Measurements from ENCODE around the gene UBE2G2. TPM values are rescaled to one million over a fixed set of nuclear protein-coding genes. Genes with fewer than 3 reads are reported as not detected.

UBE2G2 gene
- total and polyA plus RNA-seq, 8 donors: 75.0 to 157 (median 131) TPM

- ATAC-seq (no peak), DNase-seq (no peak)
- intact Hi-C loops (cut with DNase I): no loop called here
- H3K27ac ChIP-seq: no peak overlapping the region
- H3K27me3 ChIP-seq: peaks cover 0 to 17% of the 10 kb centered on the region in 2 donors
- no peaks in the 10 kb centered on the region for H3K4me1 ChIP-seq
- no peak overlapping the region for H3K4me3 ChIP-seq
- peaks cover 0 to 18% of the 10 kb centered on the region in 2 donors for H3K9me3 ChIP-seq
- TF ChIP-seq, protein P1, sequence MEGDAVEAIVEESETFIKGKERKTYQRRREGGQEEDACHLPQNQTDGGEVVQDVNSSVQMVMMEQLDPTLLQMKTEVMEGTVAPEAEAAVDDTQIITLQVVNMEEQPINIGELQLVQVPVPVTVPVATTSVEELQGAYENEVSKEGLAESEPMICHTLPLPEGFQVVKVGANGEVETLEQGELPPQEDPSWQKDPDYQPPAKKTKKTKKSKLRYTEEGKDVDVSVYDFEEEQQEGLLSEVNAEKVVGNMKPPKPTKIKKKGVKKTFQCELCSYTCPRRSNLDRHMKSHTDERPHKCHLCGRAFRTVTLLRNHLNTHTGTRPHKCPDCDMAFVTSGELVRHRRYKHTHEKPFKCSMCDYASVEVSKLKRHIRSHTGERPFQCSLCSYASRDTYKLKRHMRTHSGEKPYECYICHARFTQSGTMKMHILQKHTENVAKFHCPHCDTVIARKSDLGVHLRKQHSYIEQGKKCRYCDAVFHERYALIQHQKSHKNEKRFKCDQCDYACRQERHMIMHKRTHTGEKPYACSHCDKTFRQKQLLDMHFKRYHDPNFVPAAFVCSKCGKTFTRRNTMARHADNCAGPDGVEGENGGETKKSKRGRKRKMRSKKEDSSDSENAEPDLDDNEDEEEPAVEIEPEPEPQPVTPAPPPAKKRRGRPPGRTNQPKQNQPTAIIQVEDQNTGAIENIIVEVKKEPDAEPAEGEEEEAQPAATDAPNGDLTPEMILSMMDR (IDR thresholded peaks at IDR 0.05): no peak
- H3K36me3 ChIP-seq: no peaks in the 10 kb centered on the region
Observed at GRCh38 chr21:44732263-44732662, 69.4 kb downstream of the UBE2G2 start.

GRCh38 chr21:44730951-44731579 lies 70.6 kb downstream of the UBE2G2 start:
- no peak for DNase-seq
- no peak overlapping the region for H3K4me3 ChIP-seq
- H3K4me1 ChIP-seq: no peaks in the 10 kb centered on the region
- no peak overlapping the region for H3K27ac ChIP-seq
- peaks cover 0 to 29% of the 10 kb centered on the region in 2 donors for H3K27me3 ChIP-seq
- H3K36me3 ChIP-seq: no peaks in the 10 kb centered on the region
- intact Hi-C loops (cut with DNase I): no loop called here
- H3K9me3 ChIP-seq: peaks cover 0 to 8% of the 10 kb centered on the region in 2 donors
- no peak for ATAC-seq
- TF ChIP-seq, protein P1 (IDR thresholded peaks at IDR 0.05): no peak

GRCh38 chr21:44730028-44730395 lies 71.6 kb downstream of the UBE2G2 start:
- TF ChIP-seq, protein P1 (IDR thresholded peaks at IDR 0.05): no peak
- H3K9me3 ChIP-seq: no peaks in the 10 kb centered on the region
- ATAC-seq (no peak), DNase-seq (no peak)
- H3K4me1 ChIP-seq: no peaks in the 10 kb centered on the region
- peaks cover 0 to 40% of the 10 kb centered on the region in 2 donors for H3K27me3 ChIP-seq
- H3K36me3 ChIP-seq: no peaks in the 10 kb centered on the region
- H3K4me3 ChIP-seq: no peak overlapping the region
- intact Hi-C loops (cut with DNase I): no loop called here
- no peak overlapping the region for H3K27ac ChIP-seq

- H3K4me1 ChIP-seq: no peaks in the 10 kb centered on the region
- H3K9me3 ChIP-seq: no peaks in the 10 kb centered on the region
- H3K4me3 ChIP-seq: no peak overlapping the region
- H3K36me3 ChIP-seq: no peaks in the 10 kb centered on the region
- H3K27me3 ChIP-seq: peaks cover 0 to 45% of the 10 kb centered on the region in 2 donors
- TF ChIP-seq, protein P1 (IDR thresholded peaks at IDR 0.05): no peak
- DNase-seq (no peak), ATAC-seq (no peak)
- intact Hi-C loops (cut with DNase I): no loop called here
- H3K27ac ChIP-seq: no peak overlapping the region
Observed at GRCh38 chr21:44729336-44730027, 72.1 kb downstream of the UBE2G2 start.

- TF ChIP-seq, protein P1 (IDR thresholded peaks at IDR 0.05): no peak
- intact Hi-C loops (cut with DNase I): no loop called here
Observed at GRCh38 chr21:44728716-44729115, 72.9 kb downstream of the UBE2G2 start.

More at GRCh38 chr21:44728716-44729115, 72.9 kb downstream of the UBE2G2 start:
- Histone ChIP-seq H3K4me1 (no peaks in the 10 kb centered on the region), H3K9me3 (no peaks in the 10 kb centered on the region), H3K4me3 (no peak overlapping the region), H3K27me3 (peaks cover 5 to 53% of the 10 kb centered on the region in 2 donors), H3K36me3 (no peaks in the 10 kb centered on the region), H3K27ac (no peak overlapping the region)
- DNase-seq: no peak
- no peak for ATAC-seq
